Kidney epithelial cell (primary cell): Measurements from ENCODE around the gene MADCAM1. TPM values are rescaled to one million over a fixed set of nuclear protein-coding genes. Genes with fewer than 3 reads are reported as not detected.

Source experiments
- DNase-seq: peaks from one replicate; pipeline ENCODE4 v3.0.0-alpha.2; 2010; ENCODE audit warnings: low read depth
- H3K27me3 ChIP-seq: 2 replicates; pipeline ENCODE4 v1.6.0; 2011; ENCODE audit warnings: low read length; ENCODE audit not compliant: control insufficient read depth, insufficient read depth
- H3K36me3 ChIP-seq: 2 replicates; pipeline ENCODE4 v1.5.1; 2011; ENCODE audit warnings: low read length; ENCODE audit not compliant: control insufficient read depth, insufficient read depth
- H3K4me3 ChIP-seq: 2 replicates; pipeline ENCODE4 v1.5.1; 2011; ENCODE audit warnings: low read depth, mild to moderate bottlenecking, control low read depth, low read length
- CTCF ChIP-seq: IDR thresholded peaks from 2 replicates; pipeline ENCODE4 v1.5.1; 2011; ENCODE audit warnings: mild to moderate bottlenecking, moderate library complexity, low read length, control low read depth, inconsistent platforms; ENCODE audit not compliant: insufficient read depth, poor library complexity, severe bottlenecking
- total RNA-seq: library from RNA; depleted of rRNA; stranded (reverse); fragments of >200 nt; gene quantifications from 2 replicates; pipeline ENCODE4 v1.2.3, GENCODE V29; 2015

The MADCAM1 gene
- total RNA-seq, 1 donor from 2014 or later: 0.46 TPM

GRCh38 chr19:453606-454005 lies 42.7 kb upstream of the MADCAM1 start:
- no peak for TF ChIP-seq CTCF
- Histone ChIP-seq H3K27me3 (peaks cover under 1% of the 10 kb centered on the region), H3K36me3 (no peaks in the 10 kb centered on the region), H3K4me3 (no peak overlapping the region)
- DNase-seq: no peak

- H3K4me3 ChIP-seq: no peak overlapping the region
- no peak for TF ChIP-seq CTCF
- no peak for DNase-seq
- H3K27me3 ChIP-seq: peaks cover 8% of the 10 kb centered on the region
- no peaks in the 10 kb centered on the region for H3K36me3 ChIP-seq
Observed at GRCh38 chr19:455031-455705, 41.1 kb upstream of the MADCAM1 start.

- DNase-seq: no peak
- no peaks in the 10 kb centered on the region for H3K36me3 ChIP-seq
- peaks cover 8% of the 10 kb centered on the region for H3K27me3 ChIP-seq
- TF ChIP-seq CTCF: no peak
- no peak overlapping the region for H3K4me3 ChIP-seq
Observed at GRCh38 chr19:455851-456546, 40.3 kb upstream of the MADCAM1 start.

GRCh38 chr19:456547-457110 lies 39.7 kb upstream of the MADCAM1 start:
- H3K4me3 ChIP-seq: no peak overlapping the region
- no peak for DNase-seq
- no peaks in the 10 kb centered on the region for H3K36me3 ChIP-seq
- no peak for TF ChIP-seq CTCF
- H3K27me3 ChIP-seq: peaks cover 15% of the 10 kb centered on the region

- TF ChIP-seq CTCF: no peak
- no peak for DNase-seq
- no peak overlapping the region for H3K4me3 ChIP-seq
- H3K27me3 ChIP-seq: peaks cover 24% of the 10 kb centered on the region
- no peaks in the 10 kb centered on the region for H3K36me3 ChIP-seq
Observed at GRCh38 chr19:457636-458035, 38.6 kb upstream of the MADCAM1 start.
